A673 (cell line): Measurements from ENCODE around the gene WDR59.

Source experiments
- EZH2 ChIP-seq: fragments of 200-600 bp; sonication (generic); IDR thresholded peaks from 2 replicates; pipeline ENCODE4 v1.6.1; 2017; ENCODE audit warnings: borderline replicate concordance, low read depth, mild to moderate bottlenecking, mixed read lengths, antibody characterized with exemption, low read length; ENCODE audit not compliant: poor library complexity, severe bottlenecking
- TF ChIP-seq, protein P1 (sequence below): fragments of 300-800, 200-600 bp; sonication (generic); conservative IDR thresholded peaks from 2 replicates; pipeline ENCODE4 v1.5.1; 2017; ENCODE audit warnings: low read depth, mild to moderate bottlenecking, antibody characterized with exemption, low read length, moderate library complexity, mixed read lengths

- TF ChIP-seq, protein P1, sequence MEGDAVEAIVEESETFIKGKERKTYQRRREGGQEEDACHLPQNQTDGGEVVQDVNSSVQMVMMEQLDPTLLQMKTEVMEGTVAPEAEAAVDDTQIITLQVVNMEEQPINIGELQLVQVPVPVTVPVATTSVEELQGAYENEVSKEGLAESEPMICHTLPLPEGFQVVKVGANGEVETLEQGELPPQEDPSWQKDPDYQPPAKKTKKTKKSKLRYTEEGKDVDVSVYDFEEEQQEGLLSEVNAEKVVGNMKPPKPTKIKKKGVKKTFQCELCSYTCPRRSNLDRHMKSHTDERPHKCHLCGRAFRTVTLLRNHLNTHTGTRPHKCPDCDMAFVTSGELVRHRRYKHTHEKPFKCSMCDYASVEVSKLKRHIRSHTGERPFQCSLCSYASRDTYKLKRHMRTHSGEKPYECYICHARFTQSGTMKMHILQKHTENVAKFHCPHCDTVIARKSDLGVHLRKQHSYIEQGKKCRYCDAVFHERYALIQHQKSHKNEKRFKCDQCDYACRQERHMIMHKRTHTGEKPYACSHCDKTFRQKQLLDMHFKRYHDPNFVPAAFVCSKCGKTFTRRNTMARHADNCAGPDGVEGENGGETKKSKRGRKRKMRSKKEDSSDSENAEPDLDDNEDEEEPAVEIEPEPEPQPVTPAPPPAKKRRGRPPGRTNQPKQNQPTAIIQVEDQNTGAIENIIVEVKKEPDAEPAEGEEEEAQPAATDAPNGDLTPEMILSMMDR: no peak
- no peak for TF ChIP-seq EZH2
These were observed 61.0 kb downstream of the WDR59 start for GRCh38 chr16:74923766-74924460.
